ENCODE measurements around the gene MEMO1. TPM values are rescaled to one million over a fixed set of nuclear protein-coding genes. Genes with fewer than 3 reads are reported as not detected.

MEMO1 gene
- total and polyA plus RNA-seq, 4 donors = 22.4 to 32.9 (median 27.3) TPM

DNA sequence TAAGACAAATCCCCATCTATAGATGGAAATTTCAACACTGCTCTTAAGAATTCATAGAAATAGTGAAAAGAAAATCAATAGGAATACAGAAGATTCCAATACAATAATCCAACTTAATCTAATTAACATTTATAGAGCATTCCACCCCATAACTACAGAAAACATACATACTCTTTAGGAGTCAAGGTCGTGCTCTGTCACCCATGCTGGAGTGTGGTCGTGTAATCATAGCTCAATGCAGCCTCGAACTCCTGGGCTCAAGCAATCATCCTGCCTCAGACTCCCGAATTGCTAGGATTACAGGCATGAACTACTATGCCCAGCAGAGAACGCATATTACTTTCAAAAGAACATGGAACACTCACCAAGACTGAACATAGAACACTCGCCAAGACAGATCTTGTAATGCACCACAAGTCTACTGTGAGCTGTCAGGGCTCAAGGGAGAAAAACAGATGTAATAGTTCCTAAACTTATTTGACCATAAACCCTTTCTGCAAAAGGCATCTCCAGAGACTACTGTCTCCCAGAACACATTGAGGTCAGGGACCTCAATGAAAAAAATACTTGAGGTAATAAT, 14.1 kb downstream of the MEMO1 start:
- WGBS = 94% methylated on average over 6 of the region's 6 CpGs
- DNase-seq (ENCODE audit: low spot score) = no peak
- H3K4me3 ChIP-seq (ENCODE audit: low read depth in 1 of 3, low read length in 3 of 3) = no peak overlapping the region

DNA sequence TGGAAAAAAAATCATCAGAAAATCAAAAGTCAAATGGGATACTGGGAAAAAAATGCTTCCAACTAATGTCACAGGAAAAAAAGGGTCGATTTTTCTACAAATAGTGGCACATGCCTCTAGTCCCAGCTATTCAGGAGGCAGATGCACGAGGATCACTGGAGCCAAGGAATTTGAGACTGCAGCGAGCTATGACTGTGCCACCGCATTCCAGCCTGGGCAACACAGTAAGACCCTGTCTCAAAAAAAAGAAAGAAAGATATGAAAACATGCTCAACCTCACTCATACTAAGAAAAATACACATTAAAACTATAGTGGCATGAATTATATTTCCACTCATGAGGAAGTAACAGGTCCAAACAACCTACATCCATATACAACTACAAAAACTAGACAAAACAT, 17.9 kb downstream of the MEMO1 start:
- TF ChIP-seq, protein P1, sequence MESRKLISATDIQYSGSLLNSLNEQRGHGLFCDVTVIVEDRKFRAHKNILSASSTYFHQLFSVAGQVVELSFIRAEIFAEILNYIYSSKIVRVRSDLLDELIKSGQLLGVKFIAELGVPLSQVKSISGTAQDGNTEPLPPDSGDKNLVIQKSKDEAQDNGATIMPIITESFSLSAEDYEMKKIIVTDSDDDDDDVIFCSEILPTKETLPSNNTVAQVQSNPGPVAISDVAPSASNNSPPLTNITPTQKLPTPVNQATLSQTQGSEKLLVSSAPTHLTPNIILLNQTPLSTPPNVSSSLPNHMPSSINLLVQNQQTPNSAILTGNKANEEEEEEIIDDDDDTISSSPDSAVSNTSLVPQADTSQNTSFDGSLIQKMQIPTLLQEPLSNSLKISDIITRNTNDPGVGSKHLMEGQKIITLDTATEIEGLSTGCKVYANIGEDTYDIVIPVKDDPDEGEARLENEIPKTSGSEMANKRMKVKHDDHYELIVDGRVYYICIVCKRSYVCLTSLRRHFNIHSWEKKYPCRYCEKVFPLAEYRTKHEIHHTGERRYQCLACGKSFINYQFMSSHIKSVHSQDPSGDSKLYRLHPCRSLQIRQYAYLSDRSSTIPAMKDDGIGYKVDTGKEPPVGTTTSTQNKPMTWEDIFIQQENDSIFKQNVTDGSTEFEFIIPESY (IDR thresholded peaks at IDR 0.05) = no peak
- H3K9me3 ChIP-seq (ENCODE audit: control insufficient read depth in 4 of 4, low read length in 3 of 4) = no peaks in the 10 kb centered on the region
- no peak overlapping the region for H3K4me3 ChIP-seq (ENCODE audit: low read depth in 1 of 3, low read length in 3 of 3)
- DNase-seq (ENCODE audit: low spot score) = no peak
- H3K9ac ChIP-seq (ENCODE audit: low read depth in 1 of 2, low read length in 2 of 2) = no peak overlapping the region
- H3K36me3 ChIP-seq (ENCODE audit: control insufficient read depth in 4 of 4, insufficient read depth in 3 of 4, low read depth in 1 of 4, low read length in 3 of 4) = no peaks in the 10 kb centered on the region
- peaks cover 3 to 16% (median 10%) of the 10 kb centered on the region in 4 donors for H3K4me1 ChIP-seq (ENCODE audit: control insufficient read depth in 4 of 4, insufficient read depth in 4 of 4, low read length in 3 of 4)
- H3K27me3 ChIP-seq (ENCODE audit: control insufficient read depth in 4 of 4, insufficient read depth in 4 of 4, low read length in 3 of 4) = no peaks in the 10 kb centered on the region
- H3K27ac ChIP-seq (ENCODE audit: low read depth in 1 of 2, low read length in 2 of 2) = no peak overlapping the region
- WGBS = 80% methylated on average over 4 of the region's 4 CpGs

More for the DNA sequence above, 14.1 kb downstream of the MEMO1 start:
- Histone ChIP-seq H3K27ac (ENCODE audit: low read depth in 1 of 2, low read length in 2 of 2) (no peak overlapping the region), H3K27me3 (ENCODE audit: control insufficient read depth in 4 of 4, insufficient read depth in 4 of 4, low read length in 3 of 4) (no peaks in the 10 kb centered on the region), H3K36me3 (ENCODE audit: control insufficient read depth in 4 of 4, insufficient read depth in 3 of 4, low read depth in 1 of 4, low read length in 3 of 4) (no peaks in the 10 kb centered on the region), H3K4me1 (ENCODE audit: control insufficient read depth in 4 of 4, insufficient read depth in 4 of 4, low read length in 3 of 4) (peaks cover 3 to 16% (median 8%) of the 10 kb centered on the region in 4 donors), H3K9ac (ENCODE audit: low read depth in 1 of 2, low read length in 2 of 2) (no peak overlapping the region), H3K9me3 (ENCODE audit: control insufficient read depth in 4 of 4, low read length in 3 of 4) (no peaks in the 10 kb centered on the region)
- no peak for TF ChIP-seq HNF4G (IDR thresholded peaks at IDR 0.05)
- TF ChIP-seq HNF4A (conservative IDR thresholded peaks at IDR 0.05) = no peak

DNA sequence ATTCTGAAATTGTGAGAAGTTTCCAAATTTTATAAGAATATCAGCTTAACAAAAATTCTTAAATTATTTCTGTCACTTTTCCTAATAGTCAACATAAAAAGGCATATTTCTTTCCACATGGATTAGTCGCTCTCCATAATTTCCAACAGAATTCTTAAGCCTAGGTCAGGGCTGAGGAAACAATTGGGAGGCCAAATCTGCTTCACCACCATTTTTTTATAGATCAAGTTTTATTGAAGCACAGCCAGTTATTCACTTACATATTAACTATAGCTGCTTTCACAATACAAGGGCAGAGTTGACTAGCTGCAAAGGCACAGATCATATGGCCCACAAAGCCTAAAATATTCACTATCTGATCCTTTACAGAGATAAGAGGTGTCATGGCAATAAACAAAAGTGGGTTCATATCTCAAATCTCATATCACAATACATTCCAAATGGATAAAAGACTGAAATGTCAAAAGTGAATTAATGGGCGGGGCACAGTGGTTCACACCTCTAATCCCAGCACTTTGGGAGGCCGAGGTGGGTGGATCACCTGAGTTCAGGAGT, 18.7 kb downstream of the MEMO1 start:
- Histone ChIP-seq H3K9me3 (ENCODE audit: control insufficient read depth in 4 of 4, low read length in 3 of 4) (no peaks in the 10 kb centered on the region), H3K4me3 (ENCODE audit: low read depth in 1 of 3, low read length in 3 of 3) (no peak overlapping the region), H3K36me3 (ENCODE audit: control insufficient read depth in 4 of 4, insufficient read depth in 3 of 4, low read depth in 1 of 4, low read length in 3 of 4) (no peaks in the 10 kb centered on the region), H3K4me1 (ENCODE audit: control insufficient read depth in 4 of 4, insufficient read depth in 4 of 4, low read length in 3 of 4) (peaks cover 3 to 16% (median 11%) of the 10 kb centered on the region in 4 donors), H3K9ac (ENCODE audit: low read depth in 1 of 2, low read length in 2 of 2) (no peak overlapping the region), H3K27me3 (ENCODE audit: control insufficient read depth in 4 of 4, insufficient read depth in 4 of 4, low read length in 3 of 4) (no peaks in the 10 kb centered on the region), H3K27ac (ENCODE audit: low read depth in 1 of 2, low read length in 2 of 2) (peak overlapping the region in 1 of 2 donors; percentile 12)
- 76% methylated on average over 3 of the region's 3 CpGs for WGBS
- peak; percentile 91 for TF ChIP-seq YY1 (IDR thresholded peaks at IDR 0.05)
- TF ChIP-seq, protein P2, sequence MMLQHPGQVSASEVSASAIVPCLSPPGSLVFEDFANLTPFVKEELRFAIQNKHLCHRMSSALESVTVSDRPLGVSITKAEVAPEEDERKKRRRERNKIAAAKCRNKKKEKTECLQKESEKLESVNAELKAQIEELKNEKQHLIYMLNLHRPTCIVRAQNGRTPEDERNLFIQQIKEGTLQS (IDR thresholded peaks at IDR 0.05) = no peak
- TF ChIP-seq TAF1 (conservative IDR thresholded peaks at IDR 0.05) = no peak
- TF ChIP-seq, protein P1 (IDR thresholded peaks at IDR 0.05) = no peak
- no peak for TF ChIP-seq JUND (IDR thresholded peaks at IDR 0.05)
- TF ChIP-seq RAD21 (IDR thresholded peaks at IDR 0.05) = peak in 1 of 2 donors; percentile 16
- peak; percentile 65 to 68 for TF ChIP-seq HNF4A (conservative IDR thresholded peaks at IDR 0.05)
- TF ChIP-seq FOXA1 (IDR thresholded peaks at IDR 0.05) = no peak
- TF ChIP-seq FOXA2 (IDR thresholded peaks at IDR 0.05) = no peak
- TF ChIP-seq, protein P3, sequence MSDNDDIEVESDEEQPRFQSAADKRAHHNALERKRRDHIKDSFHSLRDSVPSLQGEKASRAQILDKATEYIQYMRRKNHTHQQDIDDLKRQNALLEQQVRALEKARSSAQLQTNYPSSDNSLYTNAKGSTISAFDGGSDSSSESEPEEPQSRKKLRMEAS (IDR thresholded peaks at IDR 0.05) = no peak
- no peak for TF ChIP-seq HNF4G (IDR thresholded peaks at IDR 0.05)
- TF ChIP-seq GABPA (IDR thresholded peaks at IDR 0.05 in 1 of 2, conservative IDR thresholded peaks at IDR 0.05 in 1 of 2) = no peak
- TF ChIP-seq NR2F2 (IDR thresholded peaks at IDR 0.05) = no peak
- TF ChIP-seq, protein P4, sequence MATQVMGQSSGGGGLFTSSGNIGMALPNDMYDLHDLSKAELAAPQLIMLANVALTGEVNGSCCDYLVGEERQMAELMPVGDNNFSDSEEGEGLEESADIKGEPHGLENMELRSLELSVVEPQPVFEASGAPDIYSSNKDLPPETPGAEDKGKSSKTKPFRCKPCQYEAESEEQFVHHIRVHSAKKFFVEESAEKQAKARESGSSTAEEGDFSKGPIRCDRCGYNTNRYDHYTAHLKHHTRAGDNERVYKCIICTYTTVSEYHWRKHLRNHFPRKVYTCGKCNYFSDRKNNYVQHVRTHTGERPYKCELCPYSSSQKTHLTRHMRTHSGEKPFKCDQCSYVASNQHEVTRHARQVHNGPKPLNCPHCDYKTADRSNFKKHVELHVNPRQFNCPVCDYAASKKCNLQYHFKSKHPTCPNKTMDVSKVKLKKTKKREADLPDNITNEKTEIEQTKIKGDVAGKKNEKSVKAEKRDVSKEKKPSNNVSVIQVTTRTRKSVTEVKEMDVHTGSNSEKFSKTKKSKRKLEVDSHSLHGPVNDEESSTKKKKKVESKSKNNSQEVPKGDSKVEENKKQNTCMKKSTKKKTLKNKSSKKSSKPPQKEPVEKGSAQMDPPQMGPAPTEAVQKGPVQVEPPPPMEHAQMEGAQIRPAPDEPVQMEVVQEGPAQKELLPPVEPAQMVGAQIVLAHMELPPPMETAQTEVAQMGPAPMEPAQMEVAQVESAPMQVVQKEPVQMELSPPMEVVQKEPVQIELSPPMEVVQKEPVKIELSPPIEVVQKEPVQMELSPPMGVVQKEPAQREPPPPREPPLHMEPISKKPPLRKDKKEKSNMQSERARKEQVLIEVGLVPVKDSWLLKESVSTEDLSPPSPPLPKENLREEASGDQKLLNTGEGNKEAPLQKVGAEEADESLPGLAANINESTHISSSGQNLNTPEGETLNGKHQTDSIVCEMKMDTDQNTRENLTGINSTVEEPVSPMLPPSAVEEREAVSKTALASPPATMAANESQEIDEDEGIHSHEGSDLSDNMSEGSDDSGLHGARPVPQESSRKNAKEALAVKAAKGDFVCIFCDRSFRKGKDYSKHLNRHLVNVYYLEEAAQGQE (IDR thresholded peaks at IDR 0.05) = no peak
- TF ChIP-seq SP1 (IDR thresholded peaks at IDR 0.05) = peak; percentile 43
- TF ChIP-seq, protein P5, sequence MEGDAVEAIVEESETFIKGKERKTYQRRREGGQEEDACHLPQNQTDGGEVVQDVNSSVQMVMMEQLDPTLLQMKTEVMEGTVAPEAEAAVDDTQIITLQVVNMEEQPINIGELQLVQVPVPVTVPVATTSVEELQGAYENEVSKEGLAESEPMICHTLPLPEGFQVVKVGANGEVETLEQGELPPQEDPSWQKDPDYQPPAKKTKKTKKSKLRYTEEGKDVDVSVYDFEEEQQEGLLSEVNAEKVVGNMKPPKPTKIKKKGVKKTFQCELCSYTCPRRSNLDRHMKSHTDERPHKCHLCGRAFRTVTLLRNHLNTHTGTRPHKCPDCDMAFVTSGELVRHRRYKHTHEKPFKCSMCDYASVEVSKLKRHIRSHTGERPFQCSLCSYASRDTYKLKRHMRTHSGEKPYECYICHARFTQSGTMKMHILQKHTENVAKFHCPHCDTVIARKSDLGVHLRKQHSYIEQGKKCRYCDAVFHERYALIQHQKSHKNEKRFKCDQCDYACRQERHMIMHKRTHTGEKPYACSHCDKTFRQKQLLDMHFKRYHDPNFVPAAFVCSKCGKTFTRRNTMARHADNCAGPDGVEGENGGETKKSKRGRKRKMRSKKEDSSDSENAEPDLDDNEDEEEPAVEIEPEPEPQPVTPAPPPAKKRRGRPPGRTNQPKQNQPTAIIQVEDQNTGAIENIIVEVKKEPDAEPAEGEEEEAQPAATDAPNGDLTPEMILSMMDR (IDR thresholded peaks at IDR 0.05; ENCODE audit: low read depth, low read length, missing input control) = no peak
- peak; percentile 92 to 94 for TF ChIP-seq RXRA (IDR thresholded peaks at IDR 0.05)
- TF ChIP-seq EGR1 (IDR thresholded peaks at IDR 0.05; ENCODE audit: low read depth in 2 of 2) = no peak
- no peak for DNase-seq (ENCODE audit: low spot score)

Data from liver (tissue), 9 donors.